NCI-H69 (cell line): ENCODE results near the gene MRPS24.
A peak's percentile ranks its signal among the peaks of the same experiment; 100 is the strongest.

Source experiments
- DNase-seq: peaks from one replicate; lab custom pipeline; 2025; lab: John Stamatoyannopoulos, UW

The MRPS24 gene

DNA sequence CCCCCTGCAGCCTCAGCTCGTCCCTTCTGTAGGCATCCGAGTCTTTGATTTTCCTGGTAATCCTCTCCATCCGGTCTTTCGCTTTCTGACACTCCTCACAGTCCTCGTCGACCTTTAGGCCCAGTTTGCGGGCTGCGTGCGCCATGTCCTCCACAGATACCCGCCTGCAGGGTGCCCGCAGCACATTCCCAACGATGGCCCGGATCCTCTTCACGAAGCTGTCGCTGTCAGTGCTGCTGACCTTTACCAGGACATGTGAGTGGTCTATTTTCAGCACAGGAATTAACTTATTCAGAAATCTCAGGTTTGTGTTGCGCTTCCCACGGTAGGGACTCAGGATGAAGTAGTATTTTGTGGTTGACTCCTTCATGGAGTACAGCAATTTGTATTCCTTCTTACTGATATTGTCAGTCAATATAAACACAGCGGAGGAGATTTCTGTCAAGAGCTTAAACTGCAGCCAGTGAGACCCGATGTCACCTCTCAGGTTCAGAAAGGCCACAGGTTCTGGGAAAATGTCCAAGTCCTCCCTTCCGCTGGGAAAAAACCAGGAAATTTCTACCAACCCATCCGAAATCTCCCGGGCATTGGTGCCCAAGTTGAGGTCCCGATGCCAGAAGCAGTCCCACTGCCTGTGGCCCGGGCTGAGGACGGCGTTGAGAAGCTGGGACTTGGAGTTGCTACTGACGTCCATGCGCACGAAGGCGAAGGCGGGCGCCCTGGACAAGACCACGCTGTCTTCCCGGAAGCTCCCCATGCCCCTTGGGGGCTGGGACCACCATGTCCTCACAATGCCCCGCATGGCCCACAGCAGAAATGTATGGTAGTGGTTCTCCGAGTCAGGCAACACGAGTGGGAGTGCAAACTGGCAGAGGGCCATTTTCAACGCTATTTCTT lies 8.9 kb upstream of the MRPS24 start:
- DNase-seq: no peak

GRCh38 chr7:43876976-43877745 lies 7.8 kb upstream of the MRPS24 start:
- DNase-seq: no peak

- no peak for DNase-seq
Measured at GRCh38 chr7:43876241-43876640, 6.9 kb upstream of the MRPS24 start.

DNA sequence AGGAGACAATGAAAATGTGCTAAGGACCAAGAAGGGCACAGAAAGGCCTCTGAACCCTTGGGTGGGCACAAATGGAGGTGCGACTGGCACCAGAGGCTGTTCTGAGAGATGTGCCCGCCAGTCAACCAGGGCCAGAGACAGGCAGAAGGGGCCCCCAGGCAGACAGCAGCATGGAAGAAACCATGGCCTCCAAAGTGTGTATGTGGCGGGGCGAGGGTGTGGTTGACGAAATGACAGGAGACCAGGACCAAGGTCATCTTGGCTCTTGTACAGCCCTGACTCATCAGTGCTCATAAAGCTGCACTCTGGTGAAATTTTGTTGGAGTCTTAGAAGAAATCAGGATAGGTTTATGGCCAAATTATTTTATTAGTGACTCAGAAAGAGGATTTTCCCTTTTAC lies 4.0 kb upstream of the MRPS24 start:
- no peak for DNase-seq

DNA sequence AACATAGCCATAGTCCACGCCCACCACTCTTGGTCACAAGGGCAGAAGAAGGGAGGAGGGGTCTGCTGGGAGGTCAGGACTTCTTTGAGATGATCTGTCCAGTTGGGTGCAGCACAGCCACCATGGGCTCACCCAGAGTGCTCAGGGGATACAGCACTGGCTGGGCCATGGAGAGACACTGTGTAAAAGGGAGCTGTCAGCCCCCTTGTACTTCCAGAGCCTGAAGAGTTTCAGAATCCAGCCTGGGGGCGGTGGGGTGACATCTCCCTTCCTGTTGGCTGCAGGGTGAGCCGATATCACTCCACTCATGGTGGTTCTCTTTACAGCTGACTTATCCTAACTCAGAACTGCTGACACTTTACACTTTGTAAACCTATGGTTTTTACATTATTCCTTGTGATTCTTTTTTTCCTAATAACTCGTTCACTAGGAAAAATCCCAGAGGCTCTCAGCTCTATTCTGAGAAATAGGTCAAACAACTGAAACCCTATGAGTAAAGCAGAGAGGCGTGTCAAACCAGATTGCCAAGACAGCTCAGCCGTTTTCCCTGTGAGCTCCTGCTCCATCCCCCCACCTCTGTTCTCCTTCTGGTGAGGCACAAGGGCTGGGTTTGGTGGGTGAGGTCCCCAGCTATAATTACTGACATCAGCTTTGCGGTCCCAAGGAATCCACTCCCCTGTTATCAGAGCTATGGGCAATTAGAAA lies 3.2 kb upstream of the MRPS24 start:
- peak; percentile 15 for DNase-seq

GRCh38 chr7:43871064-43871463 lies 1.7 kb upstream of the MRPS24 start:
- no peak for DNase-seq

DNA sequence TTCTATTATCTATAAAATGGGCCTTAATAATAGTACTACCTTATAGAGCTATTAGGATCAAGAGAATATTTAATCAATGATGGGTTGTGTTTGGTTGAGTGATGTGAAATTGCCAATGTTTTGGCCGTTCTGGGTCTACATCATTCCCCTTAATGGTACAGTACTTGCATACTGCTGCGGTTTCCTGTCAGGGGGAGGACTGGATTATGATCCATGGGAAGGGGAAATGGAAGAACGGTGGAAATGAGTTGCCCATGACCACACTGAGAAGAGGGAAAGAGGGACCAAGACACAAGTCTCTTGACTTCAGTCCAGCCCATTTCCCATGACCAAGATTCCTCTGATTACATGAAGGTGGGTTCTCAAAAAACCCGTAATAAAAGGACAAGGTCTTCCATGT lies 999 bp upstream of the MRPS24 start:
- peak; percentile 10 for DNase-seq

DNA sequence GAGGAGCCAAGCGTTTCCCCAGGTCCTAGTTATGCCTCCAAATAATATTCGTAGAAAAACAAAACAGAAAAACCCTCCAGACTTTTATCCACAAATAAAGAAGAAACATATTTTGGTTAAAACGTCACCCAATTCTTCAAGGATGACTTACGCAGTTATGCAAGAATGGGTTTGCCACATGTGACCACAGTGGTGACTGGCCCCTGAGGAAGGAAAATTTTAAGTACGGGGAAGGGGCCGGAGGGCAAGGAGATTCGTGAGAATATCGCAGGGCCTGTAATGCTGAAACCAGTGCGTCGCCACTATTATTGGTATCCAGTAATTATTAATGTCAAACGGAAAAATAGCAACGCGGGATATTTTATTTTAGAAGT lies 537 bp upstream of the MRPS24 start:
- DNase-seq: peak; percentile 52

DNA sequence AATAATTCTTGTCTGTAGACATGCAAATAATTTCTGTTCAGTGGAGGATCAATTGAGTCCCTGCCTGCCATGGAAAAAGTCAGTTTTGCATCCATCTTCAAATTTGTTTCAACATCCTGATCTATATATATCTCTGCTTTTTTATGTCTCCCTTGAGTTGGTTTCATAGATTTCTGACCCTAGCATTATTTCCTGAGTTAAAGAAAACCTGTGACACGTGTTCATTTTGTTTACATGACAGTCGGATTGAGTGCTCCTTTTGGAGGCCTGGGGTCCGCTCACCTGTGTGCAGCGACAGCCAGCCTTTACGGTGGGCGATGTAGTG lies 674 bp downstream of the MRPS24 start:
- DNase-seq: no peak

GRCh38 chr7:43868181-43868580 lies 1.1 kb downstream of the MRPS24 start:
- no peak for DNase-seq

DNA sequence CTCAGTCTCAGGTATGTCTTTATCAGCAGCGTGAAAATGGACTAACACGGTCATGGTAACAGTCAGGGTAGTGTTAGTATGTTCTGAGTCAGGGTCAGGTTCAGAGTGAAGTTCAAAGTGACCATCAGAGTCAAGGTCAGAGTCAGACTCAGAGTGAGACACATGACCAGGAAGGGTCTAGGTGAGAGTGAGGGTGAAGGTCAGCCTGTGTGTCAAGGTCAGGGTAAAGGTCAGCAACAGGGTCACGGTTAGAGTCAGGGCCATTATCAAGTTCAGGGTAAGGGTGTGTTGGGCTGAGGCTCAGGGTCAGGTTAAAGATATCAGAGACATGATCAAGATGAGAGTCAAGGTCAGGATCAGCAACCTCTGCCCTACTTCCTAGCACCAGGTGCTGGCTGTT lies 4.0 kb downstream of the MRPS24 start:
- no peak for DNase-seq

DNA sequence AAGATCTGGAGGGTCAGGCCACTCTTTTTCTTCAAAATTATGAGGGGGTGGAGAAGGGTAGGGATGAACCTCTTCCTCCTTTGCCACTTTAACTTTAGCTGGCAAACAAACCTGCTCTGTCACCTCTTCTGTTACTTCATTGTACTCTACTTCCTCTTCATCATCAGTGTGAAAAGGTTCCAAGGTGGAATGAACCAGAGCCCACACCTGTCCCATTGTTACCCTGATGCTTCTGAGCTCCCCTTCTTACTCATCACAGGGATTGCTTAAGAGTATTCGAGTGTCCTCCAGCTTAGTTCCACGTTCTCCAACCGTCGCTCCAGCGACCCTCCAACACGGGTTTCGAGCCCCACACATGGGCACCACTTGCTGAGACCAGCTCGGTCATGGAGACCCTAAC lies 5.2 kb downstream of the MRPS24 start:
- no peak for DNase-seq

DNA sequence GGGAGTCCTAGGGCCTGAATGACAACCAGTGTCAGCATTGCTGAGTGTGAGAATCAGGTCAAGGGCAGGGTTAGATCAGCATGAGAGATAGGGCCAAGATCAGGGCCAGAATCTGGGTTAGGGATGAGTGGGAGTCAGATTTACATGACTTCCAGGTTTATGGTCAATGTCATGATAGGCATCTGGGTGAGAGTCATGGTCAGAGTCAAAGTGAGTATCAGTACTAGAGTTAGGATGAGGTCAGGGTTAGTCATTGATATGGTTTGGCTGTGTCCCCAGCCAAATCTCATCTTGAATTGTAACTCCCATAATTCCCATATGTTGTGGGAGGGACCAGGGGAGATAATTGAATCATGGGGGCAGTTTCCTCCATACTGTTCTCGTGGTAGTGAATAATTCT lies 12.3 kb downstream of the MRPS24 start:
- no peak for DNase-seq

- DNase-seq: no peak
Measured at GRCh38 chr7:43856316-43856715, 13.0 kb downstream of the MRPS24 start.

GRCh38 chr7:43855176-43855575 lies 14.1 kb downstream of the MRPS24 start:
- DNase-seq: no peak

DNA sequence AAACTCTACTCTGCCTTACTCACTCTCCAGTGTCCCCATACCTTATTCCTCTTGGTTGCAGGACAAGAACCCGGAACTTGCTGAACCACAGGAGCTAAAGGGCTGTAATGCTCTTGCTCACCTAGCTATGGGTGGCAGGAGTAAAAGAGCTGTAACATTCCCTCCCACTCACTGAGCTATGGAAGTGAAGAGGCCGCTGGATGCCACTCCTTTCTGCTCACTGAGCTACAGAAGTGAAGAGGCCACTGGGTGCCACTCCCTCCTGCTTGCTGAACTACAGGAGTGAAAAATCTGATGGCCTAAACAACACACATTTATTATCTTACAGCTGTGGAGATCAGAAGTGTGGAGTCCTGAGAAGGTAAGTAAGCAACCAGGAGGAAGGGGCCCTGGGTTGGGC lies 17.5 kb downstream of the MRPS24 start:
- DNase-seq: no peak

- DNase-seq: no peak
Measured at GRCh38 chr7:43850348-43851116, 18.8 kb downstream of the MRPS24 start.

DNA sequence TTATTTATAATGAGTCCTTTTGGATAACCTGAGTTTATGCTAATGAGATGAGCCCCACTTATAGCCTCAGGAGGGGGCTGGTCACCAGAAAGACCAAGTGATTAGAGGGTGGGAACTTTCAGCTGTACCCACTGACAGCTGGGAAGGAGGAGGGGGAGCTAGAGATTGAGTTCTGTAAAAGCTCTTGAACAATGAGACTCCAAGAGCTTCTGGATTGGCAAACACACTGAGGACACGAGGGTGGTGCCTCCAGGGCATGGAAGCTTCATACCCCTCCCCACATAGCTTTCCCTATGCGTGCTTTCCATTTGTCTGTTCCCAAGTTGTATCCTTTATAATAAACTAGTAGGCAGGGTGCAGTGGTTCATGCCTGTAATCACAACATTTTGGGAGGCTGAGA lies 20.3 kb downstream of the MRPS24 start:
- peak; percentile 92 for DNase-seq

- DNase-seq: no peak
Measured at GRCh38 chr7:43847496-43847895, 21.8 kb downstream of the MRPS24 start.

GRCh38 chr7:43844662-43845061 lies 24.7 kb downstream of the MRPS24 start:
- DNase-seq: no peak

GRCh38 chr7:43844257-43844656 lies 25.1 kb downstream of the MRPS24 start:
- DNase-seq: no peak

DNA sequence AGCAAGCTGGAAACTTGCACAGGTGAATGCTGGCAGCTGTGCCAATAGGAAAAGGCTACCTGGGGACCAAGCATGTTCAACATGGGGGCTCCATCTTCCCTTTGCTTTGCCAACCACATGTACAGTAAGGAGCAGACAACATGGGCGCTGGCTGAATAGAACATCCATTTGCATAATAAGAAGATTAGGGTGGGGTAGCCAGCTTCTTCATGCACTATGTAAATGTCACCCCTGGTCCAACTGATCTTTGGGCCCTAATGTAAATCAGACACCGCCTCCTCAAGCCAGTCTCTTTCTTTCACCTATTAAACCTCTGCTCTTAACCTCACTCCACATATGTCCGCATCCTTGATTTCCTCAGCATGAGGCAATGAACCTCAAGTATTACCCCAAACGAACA lies 26.0 kb downstream of the MRPS24 start:
- DNase-seq: no peak
